Measurements from ENCODE around the gene MINDY1. TPM values are rescaled to one million over a fixed set of nuclear protein-coding genes. Genes with fewer than 3 reads are reported as not detected.

The MINDY1 gene
- total and polyA plus RNA-seq, 12 donors = 9.8 to 70.6 (median 53.6) TPM

DNA sequence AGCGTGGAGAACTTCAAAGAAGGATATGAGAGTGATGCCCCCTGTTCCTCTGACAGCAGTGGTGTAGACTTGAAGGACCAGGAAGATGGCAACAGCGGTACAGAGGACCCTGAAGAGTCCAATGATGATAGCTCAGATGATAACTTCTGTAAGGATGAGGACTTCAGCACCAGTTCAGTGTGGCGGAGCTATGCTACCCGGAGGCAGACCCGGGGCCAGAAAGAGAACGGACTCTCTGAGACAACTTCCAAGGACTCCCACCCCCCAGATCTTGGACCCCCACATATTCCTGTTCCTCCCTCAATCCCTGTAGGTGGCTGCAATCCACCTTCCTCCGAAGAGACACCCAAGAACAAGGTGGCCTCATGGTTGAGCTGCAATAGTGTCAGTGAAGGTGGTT, 46.1 kb downstream of the MINDY1 start:
- ATAC-seq (no peak), DNase-seq (no peak)
- no peak overlapping the region for H3K27ac ChIP-seq
- peaks cover 0 to 100% (median 62%) of the 10 kb centered on the region in 9 donors for H3K36me3 ChIP-seq
- TF ChIP-seq, protein P1, sequence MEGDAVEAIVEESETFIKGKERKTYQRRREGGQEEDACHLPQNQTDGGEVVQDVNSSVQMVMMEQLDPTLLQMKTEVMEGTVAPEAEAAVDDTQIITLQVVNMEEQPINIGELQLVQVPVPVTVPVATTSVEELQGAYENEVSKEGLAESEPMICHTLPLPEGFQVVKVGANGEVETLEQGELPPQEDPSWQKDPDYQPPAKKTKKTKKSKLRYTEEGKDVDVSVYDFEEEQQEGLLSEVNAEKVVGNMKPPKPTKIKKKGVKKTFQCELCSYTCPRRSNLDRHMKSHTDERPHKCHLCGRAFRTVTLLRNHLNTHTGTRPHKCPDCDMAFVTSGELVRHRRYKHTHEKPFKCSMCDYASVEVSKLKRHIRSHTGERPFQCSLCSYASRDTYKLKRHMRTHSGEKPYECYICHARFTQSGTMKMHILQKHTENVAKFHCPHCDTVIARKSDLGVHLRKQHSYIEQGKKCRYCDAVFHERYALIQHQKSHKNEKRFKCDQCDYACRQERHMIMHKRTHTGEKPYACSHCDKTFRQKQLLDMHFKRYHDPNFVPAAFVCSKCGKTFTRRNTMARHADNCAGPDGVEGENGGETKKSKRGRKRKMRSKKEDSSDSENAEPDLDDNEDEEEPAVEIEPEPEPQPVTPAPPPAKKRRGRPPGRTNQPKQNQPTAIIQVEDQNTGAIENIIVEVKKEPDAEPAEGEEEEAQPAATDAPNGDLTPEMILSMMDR (IDR thresholded peaks at IDR 0.05) = no peak
- WGBS, 2 donors = 96 to 97% methylated on average over 7 of the region's 7 CpGs
- H3K4me1 ChIP-seq = peaks cover 0 to 4% (median 0%) of the 10 kb centered on the region in 9 donors
- no peaks in the 10 kb centered on the region for H3K9me3 ChIP-seq
- H3K27me3 ChIP-seq = no peaks in the 10 kb centered on the region
- intact Hi-C loops (cut with DNase I) = no loop called here
- H3K4me3 ChIP-seq = no peak overlapping the region

DNA sequence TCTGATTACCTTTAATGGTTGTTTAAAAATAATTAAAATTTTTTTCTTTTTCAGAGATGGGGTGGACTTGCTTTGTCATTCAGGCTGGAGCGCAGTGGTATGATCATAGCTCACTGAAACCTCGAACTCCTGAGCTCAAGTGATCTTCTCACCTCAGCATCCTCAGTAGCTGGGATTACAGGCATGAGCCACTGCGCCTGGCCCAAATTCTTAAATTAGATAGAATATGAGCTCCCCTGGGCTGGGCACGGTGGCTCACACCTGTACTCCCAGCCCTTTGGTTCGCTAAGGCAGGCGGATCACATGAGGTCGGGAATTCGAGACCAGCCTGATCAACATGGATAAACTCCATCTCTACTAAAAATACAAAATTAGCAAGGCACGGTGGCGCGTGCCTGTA, 49.0 kb downstream of the MINDY1 start:
- H3K9me3 ChIP-seq = no peaks in the 10 kb centered on the region
- no peak for DNase-seq
- no peak overlapping the region for H3K27ac ChIP-seq
- 97 to 98% methylated on average over 11 of the region's 11 CpGs for WGBS, 2 donors
- peaks cover 0 to 100% (median 61%) of the 10 kb centered on the region in 9 donors for H3K36me3 ChIP-seq
- no peak overlapping the region for H3K4me3 ChIP-seq
- H3K27me3 ChIP-seq = no peaks in the 10 kb centered on the region
- ATAC-seq = no peak
- TF ChIP-seq, protein P1 (IDR thresholded peaks at IDR 0.05) = no peak
- intact Hi-C loops (cut with DNase I) = no loop called here
- peaks cover 0 to under 1% (median 0%) of the 10 kb centered on the region in 9 donors for H3K4me1 ChIP-seq

DNA sequence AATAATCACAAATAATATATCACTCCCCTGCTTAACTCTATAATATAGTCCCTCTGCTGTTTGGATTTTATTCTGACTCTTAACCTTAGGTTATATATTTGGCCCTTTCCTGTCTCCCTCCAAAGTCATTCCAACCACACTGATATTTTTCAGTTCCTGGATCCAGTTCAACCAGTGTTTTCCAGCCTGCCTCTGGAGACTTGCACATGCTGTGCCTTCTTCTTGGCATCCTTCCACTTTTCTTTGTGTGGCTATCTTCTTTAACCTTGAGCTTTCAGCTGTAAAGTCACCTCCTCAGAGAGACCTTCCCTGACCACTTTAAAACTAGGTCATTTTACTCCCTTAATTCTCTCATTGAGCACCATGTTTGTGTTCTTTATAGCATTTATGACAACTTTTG, 51.4 kb downstream of the MINDY1 start:
- Histone ChIP-seq H3K27ac (no peak overlapping the region), H3K36me3 (peaks cover 0 to 100% (median 69%) of the 10 kb centered on the region in 9 donors)

DNA sequence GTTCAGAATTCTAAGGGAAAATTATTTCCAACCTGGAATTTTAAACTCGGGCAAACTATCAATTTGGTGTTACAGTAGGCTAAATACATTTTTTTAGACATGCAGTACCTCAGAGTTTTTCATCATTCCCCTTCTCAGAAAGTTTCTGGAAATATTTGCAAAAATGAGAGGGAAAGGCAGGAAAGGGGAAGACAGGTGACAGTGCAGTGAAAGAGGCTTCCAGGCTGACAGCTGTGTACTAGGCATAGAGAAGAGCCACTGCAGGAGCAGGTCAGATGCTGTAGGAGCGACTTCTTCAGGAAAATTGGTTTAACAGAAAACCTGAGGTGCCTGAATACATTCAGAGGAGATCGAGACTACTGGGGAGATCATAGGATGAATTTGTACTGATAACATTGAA, 52.0 kb downstream of the MINDY1 start:
- Histone ChIP-seq H3K4me3 (no peak overlapping the region), H3K27ac (no peak overlapping the region), H3K4me1 (no peaks in the 10 kb centered on the region), H3K27me3 (no peaks in the 10 kb centered on the region), H3K9me3 (no peaks in the 10 kb centered on the region), H3K36me3 (peaks cover 0 to 100% (median 69%) of the 10 kb centered on the region in 9 donors)
- WGBS, 2 donors = 93 to 96% methylated on average over 3 of the region's 3 CpGs
- ATAC-seq = no peak
- DNase-seq = no peak
- TF ChIP-seq, protein P1 (IDR thresholded peaks at IDR 0.05) = no peak
- intact Hi-C loops (cut with DNase I) = no loop called here

More for the DNA sequence above, 51.4 kb downstream of the MINDY1 start:
- DNase-seq = no peak
- TF ChIP-seq, protein P1 (IDR thresholded peaks at IDR 0.05) = no peak
- peak in 1 of 8 donors; percentile 15 for ATAC-seq
- intact Hi-C loops (cut with DNase I) = no loop called here
- H3K9me3 ChIP-seq = no peaks in the 10 kb centered on the region
- H3K27me3 ChIP-seq = no peaks in the 10 kb centered on the region
- no peaks in the 10 kb centered on the region for H3K4me1 ChIP-seq
- no peak overlapping the region for H3K4me3 ChIP-seq

Other genes starting within 250 kb of the MINDY1 start
- 100 to 1,000 TPM in 1 of 10 donors, 10 to 100 TPM in 9; 11.9 to 201 (median 18.2) TPM for gene CTSS, start 241.1 kb downstream of the MINDY1 start, total RNA-seq
- 1 to 10 TPM; 6.5 to 8.7 TPM for gene CTSS, start 241.1 kb downstream of the MINDY1 start, polyA plus RNA-seq
- gene CTSK, start 198.6 kb downstream of the MINDY1 start, total RNA-seq = 10 to 100 TPM in 1 of 10 donors, 1 to 10 TPM in 9; 2.1 to 10.1 (median 6.6) TPM
- 1 to 10 TPM; 2.6 to 4.9 TPM for gene CTSK, start 198.6 kb downstream of the MINDY1 start, polyA plus RNA-seq
- gene ARNT, start 130.3 kb downstream of the MINDY1 start, total RNA-seq = 10 to 100 TPM; 30.4 to 38.3 (median 33.3) TPM
- 10 to 100 TPM; 10.4 to 16.3 TPM for gene ARNT, start 130.3 kb downstream of the MINDY1 start, polyA plus RNA-seq
- gene CTXND2, start 119.8 kb downstream of the MINDY1 start, total RNA-seq = not detected
- gene CTXND2, start 119.8 kb downstream of the MINDY1 start, polyA plus RNA-seq = not detected
- gene SETDB1, start 80.5 kb downstream of the MINDY1 start, total RNA-seq = 10 to 100 TPM; 14.5 to 23.8 (median 17.6) TPM
- gene SETDB1, start 80.5 kb downstream of the MINDY1 start, polyA plus RNA-seq = 10 to 100 TPM in 1 of 2 donors, 1 to 10 TPM in 1; 9.1 to 20.9 TPM
- 10 to 100 TPM; 56.5 to 99.4 (median 73.5) TPM for gene CERS2, start 32.1 kb downstream of the MINDY1 start, total RNA-seq
- gene CERS2, start 32.1 kb downstream of the MINDY1 start, polyA plus RNA-seq = 100 to 1,000 TPM in 1 of 2 donors, 10 to 100 TPM in 1; 79.2 to 104 TPM
- gene ANXA9, start 24.6 kb downstream of the MINDY1 start, total RNA-seq = under 1 TPM in 4 of 10 donors, not detected in 6; 0.15 to 0.36 (median 0.20) TPM
- under 1 TPM; 0.06 to 0.15 TPM for gene ANXA9, start 24.6 kb downstream of the MINDY1 start, polyA plus RNA-seq
- gene PRUNE1, start 1.5 kb upstream of the MINDY1 start, total RNA-seq = 10 to 100 TPM; 37.5 to 50.1 (median 46.0) TPM
- gene PRUNE1, start 1.5 kb upstream of the MINDY1 start, polyA plus RNA-seq = 10 to 100 TPM; 11.5 to 24.4 TPM
- gene BNIPL, start 29.7 kb upstream of the MINDY1 start, total RNA-seq = under 1 TPM; 0.21 to 0.78 (median 0.32) TPM
- gene BNIPL, start 29.7 kb upstream of the MINDY1 start, polyA plus RNA-seq = 1 to 10 TPM in 1 of 2 donors, under 1 TPM in 1; 0.06 to 1.8 TPM
- gene C1orf56, start 40.8 kb upstream of the MINDY1 start, total RNA-seq = 10 to 100 TPM in 3 of 10 donors, 1 to 10 TPM in 7; 5.4 to 12.6 (median 8.0) TPM
- gene C1orf56, start 40.8 kb upstream of the MINDY1 start, polyA plus RNA-seq = 1 to 10 TPM; 5.2 to 5.8 TPM
- 10 to 100 TPM; 26.1 to 45.6 (median 30.5) TPM for gene CDC42SE1, start 52.7 kb upstream of the MINDY1 start, total RNA-seq
- gene CDC42SE1, start 52.7 kb upstream of the MINDY1 start, polyA plus RNA-seq = 10 to 100 TPM; 28.6 to 34.1 TPM
- gene MLLT11, start 53.5 kb upstream of the MINDY1 start, total RNA-seq = 10 to 100 TPM in 7 of 10 donors, 1 to 10 TPM in 3; 1.4 to 57.8 (median 28.1) TPM
- 10 to 100 TPM in 1 of 2 donors, 1 to 10 TPM in 1; 4.9 to 11.3 TPM for gene MLLT11, start 53.5 kb upstream of the MINDY1 start, polyA plus RNA-seq
- 10 to 100 TPM in 9 of 10 donors, 1 to 10 TPM in 1; 9.1 to 14.4 (median 10.6) TPM for gene GABPB2, start 63.9 kb upstream of the MINDY1 start, total RNA-seq
- 10 to 100 TPM in 1 of 2 donors, 1 to 10 TPM in 1; 3.4 to 11.4 TPM for gene GABPB2, start 63.9 kb upstream of the MINDY1 start, polyA plus RNA-seq
- 10 to 100 TPM; 23.2 to 68.1 (median 54.9) TPM for gene SEMA6C, start 139.7 kb upstream of the MINDY1 start, total RNA-seq
- gene SEMA6C, start 139.7 kb upstream of the MINDY1 start, polyA plus RNA-seq = 100 to 1,000 TPM in 1 of 2 donors, 10 to 100 TPM in 1; 15.7 to 141 TPM
- gene TNFAIP8L2, start 149.7 kb upstream of the MINDY1 start, total RNA-seq = 1 to 10 TPM in 4 of 10 donors, under 1 TPM in 5, not detected in 1; 0.35 to 5.8 (median 0.71) TPM
- gene TNFAIP8L2, start 149.7 kb upstream of the MINDY1 start, polyA plus RNA-seq = 1 to 10 TPM; 2.4 to 4.0 TPM
- 10 to 100 TPM; 11.4 to 16.5 (median 13.3) TPM for gene LYSMD1, start 159.0 kb upstream of the MINDY1 start, total RNA-seq
- gene LYSMD1, start 159.0 kb upstream of the MINDY1 start, polyA plus RNA-seq = 1 to 10 TPM; 5.7 to 8.5 TPM
- gene SCNM1, start 159.2 kb upstream of the MINDY1 start, total RNA-seq = 10 to 100 TPM; 12.9 to 26.6 (median 18.3) TPM
- gene SCNM1, start 159.2 kb upstream of the MINDY1 start, polyA plus RNA-seq = 10 to 100 TPM; 52.3 to 57.6 TPM
- gene TMOD4, start 169.1 kb upstream of the MINDY1 start, total RNA-seq = under 1 TPM in 2 of 10 donors, not detected in 8; 0.46 to 0.74 TPM
- under 1 TPM; 0.06 to 0.88 TPM for gene TMOD4, start 169.1 kb upstream of the MINDY1 start, polyA plus RNA-seq
- gene VPS72, start 183.3 kb upstream of the MINDY1 start, total RNA-seq = 10 to 100 TPM; 29.6 to 47.2 (median 39.6) TPM
- gene VPS72, start 183.3 kb upstream of the MINDY1 start, polyA plus RNA-seq = 10 to 100 TPM; 24.8 to 33.4 TPM
- 10 to 100 TPM; 32.4 to 48.0 (median 39.2) TPM for gene PIP5K1A, start 191.7 kb upstream of the MINDY1 start, total RNA-seq
- gene PIP5K1A, start 191.7 kb upstream of the MINDY1 start, polyA plus RNA-seq = 10 to 100 TPM; 11.5 to 32.2 TPM
- gene PSMD4, start 247.8 kb upstream of the MINDY1 start, total RNA-seq = 100 to 1,000 TPM; 119 to 157 (median 147) TPM
- 100 to 1,000 TPM; 222 to 300 TPM for gene PSMD4, start 247.8 kb upstream of the MINDY1 start, polyA plus RNA-seq